ENCODE results near the gene C4BPB.

DNA sequence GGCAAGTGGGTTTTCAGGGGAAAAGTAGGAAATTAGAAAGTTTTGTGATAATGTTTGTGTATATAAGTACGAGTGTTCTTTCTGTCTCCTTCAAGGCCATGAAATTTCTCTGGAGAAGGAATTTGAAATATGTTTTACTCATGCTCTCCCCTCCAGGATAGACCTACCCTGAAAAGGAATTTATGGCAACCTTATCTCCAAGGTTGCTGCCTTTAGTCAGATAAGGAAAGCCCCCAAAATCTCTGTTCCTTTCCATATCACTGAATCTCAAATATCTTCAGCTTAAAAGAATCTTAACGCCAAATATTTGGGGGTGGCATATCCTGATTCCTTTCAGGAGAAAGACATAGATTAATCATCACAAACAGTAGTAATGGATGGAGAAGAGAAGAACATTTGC is 499 bp upstream of the C4BPB start:
- TF ChIP-seq, protein P1, sequence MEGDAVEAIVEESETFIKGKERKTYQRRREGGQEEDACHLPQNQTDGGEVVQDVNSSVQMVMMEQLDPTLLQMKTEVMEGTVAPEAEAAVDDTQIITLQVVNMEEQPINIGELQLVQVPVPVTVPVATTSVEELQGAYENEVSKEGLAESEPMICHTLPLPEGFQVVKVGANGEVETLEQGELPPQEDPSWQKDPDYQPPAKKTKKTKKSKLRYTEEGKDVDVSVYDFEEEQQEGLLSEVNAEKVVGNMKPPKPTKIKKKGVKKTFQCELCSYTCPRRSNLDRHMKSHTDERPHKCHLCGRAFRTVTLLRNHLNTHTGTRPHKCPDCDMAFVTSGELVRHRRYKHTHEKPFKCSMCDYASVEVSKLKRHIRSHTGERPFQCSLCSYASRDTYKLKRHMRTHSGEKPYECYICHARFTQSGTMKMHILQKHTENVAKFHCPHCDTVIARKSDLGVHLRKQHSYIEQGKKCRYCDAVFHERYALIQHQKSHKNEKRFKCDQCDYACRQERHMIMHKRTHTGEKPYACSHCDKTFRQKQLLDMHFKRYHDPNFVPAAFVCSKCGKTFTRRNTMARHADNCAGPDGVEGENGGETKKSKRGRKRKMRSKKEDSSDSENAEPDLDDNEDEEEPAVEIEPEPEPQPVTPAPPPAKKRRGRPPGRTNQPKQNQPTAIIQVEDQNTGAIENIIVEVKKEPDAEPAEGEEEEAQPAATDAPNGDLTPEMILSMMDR (conservative IDR thresholded peaks at IDR 0.05; ENCODE audit: low read depth, low read length) = no peak
- TF ChIP-seq EZH2 (IDR thresholded peaks at IDR 0.05; ENCODE audit: borderline replicate concordance, low read depth, low read length, poor library complexity, severe bottlenecking) = no peak
